ENCODE data around the gene IFNG-AS1. TPM values are rescaled to one million over a fixed set of nuclear protein-coding genes. Genes with fewer than 3 reads are reported as not detected.

Gene IFNG-AS1
- total and polyA plus RNA-seq, 2 experiments from 2014 or later: not detected

GRCh38 chr12:67994046-67994445, 4.8 kb downstream of the IFNG-AS1 start:
- in situ Hi-C loops (cut with MboI): no loop called here
- 93 to 96% methylated on average over 3 of the region's 3 CpGs for WGBS, 2 experiments (ENCODE audit: low coverage in 1 of 2, low lambda C conversion rate in 2 of 2, missing lambda C conversion rate in 2 of 2)
- H3K9ac ChIP-seq: no peak overlapping the region

GRCh38 chr12:67996347-67996746, 7.1 kb downstream of the IFNG-AS1 start:
- Histone ChIP-seq H3K36me3 (ENCODE audit: low read depth) (no peaks in the 10 kb centered on the region), H3K9ac (no peak overlapping the region)
- peak; percentile 22 for DNase-seq

More at GRCh38 chr12:67994046-67994445, 4.8 kb downstream of the IFNG-AS1 start:
- no peak overlapping the region for H2AFZ ChIP-seq
- no peaks in the 10 kb centered on the region for H3K4me1 ChIP-seq (ENCODE audit: insufficient read depth)
- no peaks in the 10 kb centered on the region for H3K9me2 ChIP-seq (ENCODE audit: insufficient read depth)
- no peak for DNase-seq
- H3K4me2 ChIP-seq (ENCODE audit: unreplicated experiment): no peak overlapping the region
- no peaks in the 10 kb centered on the region for H3K27me3 ChIP-seq (replicated peaks; ENCODE audit: insufficient read depth)
- no peaks in the 10 kb centered on the region for H3K36me3 ChIP-seq (ENCODE audit: low read depth)
- H3K4me3 ChIP-seq: no peak overlapping the region
- H3F3A ChIP-seq (ENCODE audit: insufficient read depth): no peaks in the 10 kb centered on the region
- no peaks in the 10 kb centered on the region for H3K79me2 ChIP-seq (ENCODE audit: insufficient read depth)
- no peaks in the 10 kb centered on the region for H4K20me1 ChIP-seq (ENCODE audit: insufficient read depth)
- H3K27ac ChIP-seq: no peak overlapping the region
- H3K9me3 ChIP-seq (ENCODE audit: low read depth): no peaks in the 10 kb centered on the region
- no peak for TF ChIP-seq EZH2phosphoT487 (IDR thresholded peaks at IDR 0.05; ENCODE audit: insufficient read depth, low read depth)
- TF ChIP-seq EZH2 (IDR thresholded peaks at IDR 0.05; ENCODE audit: insufficient read depth, poor library complexity, severe bottlenecking): no peak

GRCh38 chr12:67998379-67998778, 9.1 kb downstream of the IFNG-AS1 start:
- Histone ChIP-seq H2AFZ (no peak overlapping the region), H3K79me2 (ENCODE audit: insufficient read depth) (no peaks in the 10 kb centered on the region), H4K20me1 (ENCODE audit: insufficient read depth) (no peaks in the 10 kb centered on the region), H3K27me3 (replicated peaks; ENCODE audit: insufficient read depth) (no peaks in the 10 kb centered on the region), H3K9ac (no peak overlapping the region), H3K9me2 (ENCODE audit: insufficient read depth) (no peaks in the 10 kb centered on the region), H3K4me1 (ENCODE audit: insufficient read depth) (no peaks in the 10 kb centered on the region), H3K4me2 (ENCODE audit: unreplicated experiment) (no peak overlapping the region), H3F3A (ENCODE audit: insufficient read depth) (no peaks in the 10 kb centered on the region), H3K36me3 (ENCODE audit: low read depth) (no peaks in the 10 kb centered on the region), H3K27ac (no peak overlapping the region), H3K4me3 (no peak overlapping the region), H3K9me3 (ENCODE audit: low read depth) (no peaks in the 10 kb centered on the region)
- no peak for DNase-seq
- in situ Hi-C loops (cut with MboI): no loop called here
- TF ChIP-seq EZH2 (IDR thresholded peaks at IDR 0.05; ENCODE audit: insufficient read depth, poor library complexity, severe bottlenecking): no peak
- TF ChIP-seq EZH2phosphoT487 (IDR thresholded peaks at IDR 0.05; ENCODE audit: insufficient read depth, low read depth): no peak

More at GRCh38 chr12:67996347-67996746, 7.1 kb downstream of the IFNG-AS1 start:
- H4K20me1 ChIP-seq (ENCODE audit: insufficient read depth): no peaks in the 10 kb centered on the region
- no peak overlapping the region for H3K27ac ChIP-seq
- H3K4me1 ChIP-seq (ENCODE audit: insufficient read depth): no peaks in the 10 kb centered on the region
- H3K9me3 ChIP-seq (ENCODE audit: low read depth): no peaks in the 10 kb centered on the region
- no peak overlapping the region for H3K4me2 ChIP-seq (ENCODE audit: unreplicated experiment)
- H2AFZ ChIP-seq: 0 out of 2 replicates have a peak overlapping the region, but pooled peaks have one; percentile 2
- TF ChIP-seq EZH2phosphoT487 (IDR thresholded peaks at IDR 0.05; ENCODE audit: insufficient read depth, low read depth): no peak
- no peaks in the 10 kb centered on the region for H3K9me2 ChIP-seq (ENCODE audit: insufficient read depth)
- no peaks in the 10 kb centered on the region for H3K79me2 ChIP-seq (ENCODE audit: insufficient read depth)
- no peak overlapping the region for H3K4me3 ChIP-seq
- no peaks in the 10 kb centered on the region for H3F3A ChIP-seq (ENCODE audit: insufficient read depth)
- H3K27me3 ChIP-seq (replicated peaks; ENCODE audit: insufficient read depth): no peaks in the 10 kb centered on the region
- in situ Hi-C loops (cut with MboI): no loop called here

GRCh38 chr12:67999244-67999643, 10.0 kb downstream of the IFNG-AS1 start:
- Histone ChIP-seq H2AFZ (no peak overlapping the region), H3K27me3 (replicated peaks; ENCODE audit: insufficient read depth) (no peaks in the 10 kb centered on the region), H3K9me3 (ENCODE audit: low read depth) (no peaks in the 10 kb centered on the region), H3K9me2 (ENCODE audit: insufficient read depth) (no peaks in the 10 kb centered on the region), H3K4me2 (ENCODE audit: unreplicated experiment) (no peak overlapping the region), H3K27ac (no peak overlapping the region), H4K20me1 (ENCODE audit: insufficient read depth) (no peaks in the 10 kb centered on the region), H3K4me1 (ENCODE audit: insufficient read depth) (no peaks in the 10 kb centered on the region), H3K4me3 (no peak overlapping the region), H3K9ac (no peak overlapping the region), H3F3A (ENCODE audit: insufficient read depth) (no peaks in the 10 kb centered on the region), H3K79me2 (ENCODE audit: insufficient read depth) (no peaks in the 10 kb centered on the region), H3K36me3 (ENCODE audit: low read depth) (no peaks in the 10 kb centered on the region)
- DNase-seq: no peak
- in situ Hi-C loops (cut with MboI): no loop called here
- no peak for TF ChIP-seq EZH2phosphoT487 (IDR thresholded peaks at IDR 0.05; ENCODE audit: insufficient read depth, low read depth)
- TF ChIP-seq EZH2 (IDR thresholded peaks at IDR 0.05; ENCODE audit: insufficient read depth, poor library complexity, severe bottlenecking): no peak

Data from GM23248 (cell line).